ENCODE measurements around the gene SLC24A3.

SLC24A3 gene

GRCh38 chr20:19709635-19710335 is 497.3 kb downstream of the SLC24A3 start:
- no peak for TF ChIP-seq ZNF10 (tag by site-specific recombination; IDR thresholded peaks at IDR 0.05)
- no peak for TF ChIP-seq ZNF394 (tag by site-specific recombination; IDR thresholded peaks at IDR 0.05; ENCODE audit: borderline replicate concordance)
- no peak for TF ChIP-seq ZNF335 (tag by site-specific recombination; conservative IDR thresholded peaks at IDR 0.05)
- no peak for TF ChIP-seq ZNF23 (tag by site-specific recombination; IDR thresholded peaks at IDR 0.05; ENCODE audit: borderline replicate concordance)
- H3K4me3 ChIP-seq (ENCODE audit: low read depth, low read length): no peak overlapping the region
- H3K36me3 ChIP-seq (ENCODE audit: control insufficient read depth in 2 of 2, insufficient read depth in 1 of 2, low read length in 2 of 2): no peaks in the 10 kb centered on the region
- ChIA-PET POLR2A (no interaction called here), CTCF (no interaction called here)
- no peaks in the 10 kb centered on the region for H3K9me3 ChIP-seq (ENCODE audit: control insufficient read depth, insufficient read depth, low read depth, low read length)
- peaks cover 3% of the 10 kb centered on the region; the same call in 1 of the 2 replicates for H3K4me1 ChIP-seq (ENCODE audit: control insufficient read depth, insufficient read depth, low read length)
- H3K27ac ChIP-seq (ENCODE audit: extremely low read depth, low read depth, low read length): no peak overlapping the region

GRCh38 chr20:19710336-19711120 is 498.1 kb downstream of the SLC24A3 start:
- CTCF ChIA-PET: no interaction called here

More at GRCh38 chr20:19710336-19711120, 498.1 kb downstream of the SLC24A3 start:
- Histone ChIP-seq H3K36me3 (ENCODE audit: control insufficient read depth in 2 of 2, insufficient read depth in 1 of 2, low read length in 2 of 2) (no peaks in the 10 kb centered on the region), H3K9me3 (ENCODE audit: control insufficient read depth, insufficient read depth, low read depth, low read length) (no peaks in the 10 kb centered on the region), H3K27ac (ENCODE audit: extremely low read depth, low read depth, low read length) (no peak overlapping the region), H3K4me3 (ENCODE audit: low read depth, low read length) (no peak overlapping the region), H3K4me1 (ENCODE audit: control insufficient read depth, insufficient read depth, low read length) (peaks cover 3% of the 10 kb centered on the region; the same call in 1 of the 2 replicates)
- no peak for TF ChIP-seq SCRT2 (tag by site-specific recombination; IDR thresholded peaks at IDR 0.05)
- TF ChIP-seq ZBTB10 (tag by site-specific recombination; IDR thresholded peaks at IDR 0.05): no peak
- TF ChIP-seq PBX3 (CRISPR knock-in tag; IDR thresholded peaks at IDR 0.05): no peak
- TF ChIP-seq ZNF24 (tag by site-specific recombination; IDR thresholded peaks at IDR 0.05): no peak
- no peak for TF ChIP-seq ZNF654 (tag by site-specific recombination; IDR thresholded peaks at IDR 0.05; ENCODE audit: low read depth)
- no peak for TF ChIP-seq ZNF140 (tag by site-specific recombination; IDR thresholded peaks at IDR 0.05)
- no peak for TF ChIP-seq ZBTB7A (tag by site-specific recombination; IDR thresholded peaks at IDR 0.05; ENCODE audit: low read depth)
- no peak for TF ChIP-seq TRIM28 (IDR thresholded peaks at IDR 0.05; ENCODE audit: borderline replicate concordance, low read length)
- no peak for TF ChIP-seq KLF1 (tag by site-specific recombination; IDR thresholded peaks at IDR 0.05)
- TF ChIP-seq ZNF19 (tag by site-specific recombination; IDR thresholded peaks at IDR 0.05; ENCODE audit: low read depth): no peak
- TF ChIP-seq KLF17 (tag by site-specific recombination; IDR thresholded peaks at IDR 0.05): no peak
- TF ChIP-seq ZNF837 (tag by site-specific recombination; IDR thresholded peaks at IDR 0.05): no peak
- TF ChIP-seq ZNF530 (tag by site-specific recombination; IDR thresholded peaks at IDR 0.05; ENCODE audit: low read depth): no peak
- POLR2A ChIA-PET: no interaction called here
